Measurements from ENCODE around the gene ATP13A1.

Gene ATP13A1

DNA sequence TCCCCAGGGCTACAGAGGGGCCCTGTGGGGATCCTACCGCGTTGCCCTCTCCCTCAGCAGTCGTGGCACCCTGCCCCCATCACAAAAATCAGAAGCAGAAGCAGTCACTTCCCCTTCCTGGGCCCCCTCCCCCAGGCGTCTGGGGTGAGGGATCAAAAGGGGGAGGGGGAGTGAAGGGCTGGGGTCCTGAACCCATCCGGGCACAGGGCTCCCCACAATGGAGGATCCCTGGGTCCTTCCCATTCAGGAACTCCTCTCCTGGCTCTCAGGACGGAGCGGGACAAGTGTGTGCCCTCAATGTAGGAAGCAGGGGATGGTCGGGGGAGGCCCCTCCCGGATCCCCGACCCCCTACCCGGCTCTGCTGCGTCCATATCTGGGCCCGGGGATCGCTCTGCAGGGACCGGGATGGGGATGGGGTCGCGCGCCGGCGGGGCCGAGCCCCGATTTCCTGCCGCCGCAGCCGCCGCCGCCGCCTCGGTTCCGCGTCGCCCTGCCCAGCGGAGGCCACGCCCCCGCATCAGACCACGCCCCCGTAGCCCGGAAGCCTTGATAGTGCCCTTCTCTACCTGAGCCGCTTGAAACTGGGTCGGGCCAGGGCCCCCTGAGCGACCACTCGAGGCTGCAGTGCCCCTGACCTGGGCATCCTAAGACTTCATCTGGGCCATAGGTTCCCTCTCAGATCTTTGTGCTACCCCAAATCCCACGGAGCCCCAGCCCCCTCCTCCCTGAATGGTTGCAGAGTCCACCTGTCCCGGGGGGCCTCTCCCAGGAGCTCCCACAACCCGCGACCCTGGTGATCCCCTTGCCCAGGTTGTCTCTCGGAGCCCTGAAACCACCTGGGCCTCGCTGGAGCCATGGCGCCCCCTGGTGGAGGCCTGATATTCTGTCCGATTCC is 20.1 kb downstream of the ATP13A1 start, which contains the start of gene GMIP:
Gene GMIP, minus strand, starts transcription at position 500 of the 896 bp plus-strand sequence. Its CDS starts 128 bp downstream, at position 372.
- peak; percentile 88 for DNase-seq (ENCODE audit: low read depth)

DNA sequence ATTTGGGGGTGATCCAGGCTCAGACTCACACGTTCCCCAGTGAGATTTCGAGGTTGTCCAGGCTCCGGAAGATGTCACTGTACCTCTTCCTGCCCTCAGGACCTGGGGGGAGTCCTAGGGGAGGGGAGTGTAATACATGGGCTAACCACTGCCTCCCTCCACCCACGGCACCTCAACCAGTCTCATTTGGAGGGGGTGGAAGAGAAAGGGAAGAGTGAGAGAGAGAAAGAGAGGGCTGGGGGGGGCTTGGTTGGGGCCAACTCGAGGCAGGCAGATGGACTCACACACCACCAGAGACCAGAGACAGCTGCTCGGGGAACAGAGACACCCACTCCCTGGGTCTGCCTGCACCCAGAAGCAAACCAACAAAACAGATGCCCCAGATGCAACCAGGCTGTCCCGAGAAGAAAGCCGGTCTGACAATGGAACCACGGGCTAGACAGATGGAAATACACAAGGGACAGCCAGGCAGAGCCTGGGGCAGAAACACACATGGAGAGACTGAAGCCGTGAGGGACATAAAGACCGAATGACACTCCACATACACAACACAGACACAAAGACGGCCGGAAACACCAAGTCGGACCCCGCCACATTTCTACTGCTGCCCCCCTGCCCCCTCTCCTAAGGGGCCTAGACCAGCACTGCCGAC is 20.8 kb downstream of the ATP13A1 start:
- DNase-seq (ENCODE audit: low read depth): no peak

DNA sequence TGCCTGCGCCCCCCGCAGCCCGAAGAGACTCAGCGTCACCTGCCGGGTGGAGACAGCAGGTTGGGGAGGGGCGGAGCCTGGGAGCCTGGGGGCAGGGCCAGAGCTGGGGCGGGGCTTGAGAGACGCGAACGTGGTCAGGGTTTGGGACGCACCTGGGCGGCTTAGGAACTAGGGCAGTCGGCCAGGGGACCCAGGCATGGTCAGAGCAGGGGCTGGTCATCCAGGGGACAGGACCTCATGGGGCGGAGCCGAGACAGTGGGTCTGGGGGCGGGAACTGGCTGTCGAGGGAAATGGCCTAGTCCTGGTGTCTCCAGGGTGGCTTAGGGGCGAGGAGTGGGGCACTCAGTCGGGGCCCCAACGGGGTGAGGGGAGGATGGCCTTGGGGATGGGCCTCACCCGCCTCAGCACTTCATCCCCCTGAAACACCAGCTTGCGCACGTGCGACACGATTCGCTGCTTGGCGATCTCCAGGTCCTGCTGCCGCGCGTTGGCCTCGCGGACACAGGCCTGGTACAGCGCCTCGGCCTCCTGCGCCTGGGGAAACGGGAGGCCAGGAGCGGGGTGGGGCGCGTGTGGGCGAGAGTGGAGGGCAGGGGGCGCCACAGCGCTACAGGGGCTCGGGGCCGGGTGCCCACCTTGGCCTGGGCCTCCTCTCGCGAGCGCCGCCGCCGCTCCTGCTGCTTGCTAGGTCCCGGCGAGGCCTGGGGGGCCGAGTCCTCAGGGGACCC is 25.8 kb downstream of the ATP13A1 start:
- no peak for DNase-seq (ENCODE audit: low read depth)

DNA sequence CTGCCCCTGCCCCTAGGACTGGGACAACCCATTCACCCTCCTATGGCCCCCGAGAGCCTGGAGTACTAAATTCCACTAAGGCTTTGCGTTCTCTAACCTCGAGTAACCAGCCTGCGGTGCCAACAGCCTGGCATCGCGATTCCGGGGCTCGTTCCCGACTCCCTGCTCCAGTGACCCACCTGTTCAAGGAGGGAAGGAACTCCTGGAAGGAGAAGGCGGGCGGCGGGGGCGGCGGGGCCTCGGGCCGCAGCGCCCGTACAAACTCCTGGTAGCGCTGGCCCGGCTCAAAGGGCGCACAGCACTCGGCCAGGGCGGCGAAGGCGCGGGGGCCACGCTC is 26.3 kb downstream of the ATP13A1 start:
- no peak for DNase-seq (ENCODE audit: low read depth)

DNA sequence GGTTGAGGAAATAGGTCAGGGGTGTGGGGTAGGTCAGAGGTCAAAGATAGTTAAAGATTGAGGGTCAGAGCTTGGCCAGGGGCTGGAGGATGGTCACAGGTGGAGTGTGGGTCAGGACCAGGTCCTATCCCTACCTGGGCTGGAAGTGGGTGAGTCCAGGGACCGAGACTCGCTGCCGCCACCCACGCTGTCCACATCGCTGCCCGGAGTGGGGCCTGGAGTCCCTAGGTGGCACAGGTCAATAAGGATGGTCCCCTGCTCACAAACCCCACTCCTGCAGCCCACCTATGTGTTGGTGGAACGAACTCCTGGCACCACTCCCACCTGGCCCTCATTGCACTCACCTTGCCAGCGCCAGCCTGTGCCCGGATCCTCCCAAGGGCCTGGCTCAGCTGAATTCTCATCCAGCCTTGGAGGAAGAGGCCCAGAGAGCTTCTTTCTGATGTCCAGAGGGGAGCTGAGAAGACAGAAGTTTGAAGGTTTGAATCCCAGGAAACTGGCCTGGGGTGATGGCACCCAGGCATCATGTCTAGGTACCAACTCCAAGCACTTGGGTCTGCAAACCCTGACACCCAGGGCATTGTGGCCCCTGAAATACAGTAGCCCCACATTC is 26.8 kb downstream of the ATP13A1 start:
- no peak for DNase-seq (ENCODE audit: low read depth)

DNA sequence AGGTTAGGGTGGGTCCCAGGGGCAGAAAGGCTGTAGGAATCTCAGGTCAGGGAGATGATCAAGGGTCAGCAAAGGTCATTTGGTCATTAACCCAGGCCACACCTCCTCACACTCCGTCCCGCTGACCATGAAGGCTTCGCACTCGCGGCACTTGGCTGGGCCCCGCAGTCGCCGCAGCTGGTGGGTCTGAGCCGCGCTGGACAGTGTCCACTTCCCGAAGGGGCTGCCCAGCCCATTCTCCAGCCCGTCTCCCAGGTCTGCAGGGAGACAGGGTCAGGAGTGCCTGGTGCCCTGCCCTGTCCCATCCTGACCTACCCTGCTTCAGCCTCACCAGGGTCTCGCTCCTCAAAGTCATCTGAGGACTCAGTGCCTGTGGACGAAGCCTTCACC is 28.2 kb downstream of the ATP13A1 start:
- DNase-seq (ENCODE audit: low read depth): no peak

DNA sequence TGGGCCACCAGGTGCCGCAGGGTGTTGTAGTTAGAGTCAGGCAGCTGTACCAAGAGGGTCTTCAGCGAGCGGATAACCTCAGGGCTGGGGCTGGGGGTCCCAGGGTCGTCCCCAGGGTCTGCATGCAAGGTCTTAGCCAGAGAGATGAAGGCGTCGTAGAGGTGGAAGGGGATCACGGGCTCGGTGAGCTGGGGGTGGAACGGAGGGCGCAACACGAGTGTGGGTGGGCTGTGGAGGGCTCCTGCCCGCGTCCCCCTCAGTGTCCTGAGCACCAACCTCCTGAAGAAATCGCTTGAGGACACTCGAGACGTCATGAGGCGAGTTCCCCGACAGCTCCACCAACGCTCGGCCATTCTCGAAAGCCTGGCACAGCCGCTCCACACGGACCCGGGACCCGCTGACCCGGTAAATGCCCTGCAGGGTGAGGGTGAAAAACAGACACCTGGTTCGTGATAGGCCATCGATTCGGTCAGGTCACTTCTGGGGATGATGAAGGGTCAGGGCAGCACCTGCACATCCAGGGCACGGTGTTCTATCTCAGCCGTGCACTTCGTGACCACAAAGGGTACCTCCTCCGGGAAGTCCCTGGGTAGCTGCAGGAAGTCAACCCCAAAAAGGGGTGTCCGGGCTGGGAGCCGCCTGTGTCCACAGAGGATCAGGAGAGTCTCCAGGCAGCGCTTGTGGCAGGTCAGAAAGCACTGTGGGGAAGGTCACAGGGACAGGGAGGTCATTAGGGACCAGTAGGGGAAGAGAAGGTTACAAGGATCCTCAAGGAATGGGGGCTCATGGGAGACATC is 28.8 kb downstream of the ATP13A1 start:
- DNase-seq (ENCODE audit: low read depth): no peak

DNA sequence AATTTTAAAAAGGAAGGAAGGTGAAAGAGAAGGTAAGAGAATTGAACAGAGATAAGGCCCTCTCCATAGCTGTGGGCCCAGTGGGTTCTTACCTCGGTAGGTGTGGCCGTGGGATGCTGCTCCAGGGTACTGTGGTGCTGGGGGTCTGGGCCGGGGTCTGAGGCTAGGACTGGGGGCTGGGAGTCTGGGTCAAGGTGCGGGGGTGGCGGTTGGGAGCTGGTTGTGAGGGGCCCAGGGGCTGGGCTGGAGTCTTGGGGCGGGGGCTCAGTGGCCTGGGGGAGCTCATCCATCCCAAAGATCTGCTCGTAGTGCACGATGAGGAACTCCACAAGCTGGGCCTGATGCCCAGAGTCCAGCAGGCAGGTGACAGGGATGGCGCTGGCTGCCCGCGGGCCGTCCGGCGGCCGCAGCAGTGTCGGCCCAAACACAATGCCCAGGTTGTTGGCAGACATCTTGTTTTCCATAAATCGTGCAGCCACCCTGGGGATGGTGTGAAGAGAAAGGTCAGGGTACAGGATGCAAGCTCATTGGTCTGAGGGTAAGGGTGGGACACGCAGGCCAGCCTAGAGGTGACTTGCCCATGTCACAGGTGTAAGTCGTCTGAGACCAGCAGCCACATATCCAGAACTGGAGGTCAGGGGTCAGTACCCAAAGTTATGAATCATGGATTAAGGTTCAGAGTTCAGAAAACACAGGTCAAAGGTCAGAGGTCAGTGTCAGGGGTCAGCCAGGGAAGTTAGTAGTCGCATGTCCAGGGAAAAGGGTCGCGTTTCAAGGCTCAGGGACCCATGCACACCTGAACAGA is 29.6 kb downstream of the ATP13A1 start:
- DNase-seq (ENCODE audit: low read depth): no peak

DNA sequence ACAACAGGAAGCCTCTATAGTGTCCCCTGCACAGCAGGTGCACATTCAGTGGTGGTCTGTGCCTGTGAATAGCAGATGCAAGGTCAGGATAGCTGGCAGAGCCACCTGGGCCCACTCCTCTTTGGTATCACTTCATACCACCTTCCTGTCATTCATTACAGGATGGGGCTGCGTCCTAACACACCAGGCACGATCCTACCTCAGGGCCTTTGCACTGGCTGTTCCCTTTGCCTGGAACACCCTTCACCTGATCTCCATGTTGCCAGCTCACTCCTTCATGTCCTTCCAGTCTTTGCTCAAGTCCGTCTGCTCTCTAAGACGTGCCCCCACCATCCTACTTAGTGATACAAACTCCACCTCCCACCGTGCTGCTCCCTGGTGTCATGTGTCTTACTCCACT is 30.8 kb downstream of the ATP13A1 start:
- DNase-seq (ENCODE audit: low read depth): no peak

DNA sequence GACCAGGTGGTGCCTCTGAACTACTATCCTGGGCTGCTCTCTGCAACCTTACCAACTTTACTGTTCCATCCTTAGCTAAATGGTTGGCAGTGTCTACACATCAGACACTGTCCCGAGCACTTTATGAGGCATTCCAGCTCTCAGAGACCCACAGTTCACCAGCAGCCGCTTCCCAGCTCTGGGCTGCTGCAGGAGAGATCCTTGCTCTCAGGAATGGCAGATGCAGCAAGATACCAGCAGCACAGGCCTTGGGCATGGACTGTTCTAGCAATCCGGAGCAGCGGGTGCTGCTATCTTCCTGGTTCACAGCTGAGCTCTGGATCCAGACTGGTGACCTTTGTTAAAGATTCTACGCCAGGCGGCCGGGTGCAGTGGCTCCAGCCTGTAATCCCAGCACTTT is 32.1 kb downstream of the ATP13A1 start:
- no peak for DNase-seq (ENCODE audit: low read depth)

DNA sequence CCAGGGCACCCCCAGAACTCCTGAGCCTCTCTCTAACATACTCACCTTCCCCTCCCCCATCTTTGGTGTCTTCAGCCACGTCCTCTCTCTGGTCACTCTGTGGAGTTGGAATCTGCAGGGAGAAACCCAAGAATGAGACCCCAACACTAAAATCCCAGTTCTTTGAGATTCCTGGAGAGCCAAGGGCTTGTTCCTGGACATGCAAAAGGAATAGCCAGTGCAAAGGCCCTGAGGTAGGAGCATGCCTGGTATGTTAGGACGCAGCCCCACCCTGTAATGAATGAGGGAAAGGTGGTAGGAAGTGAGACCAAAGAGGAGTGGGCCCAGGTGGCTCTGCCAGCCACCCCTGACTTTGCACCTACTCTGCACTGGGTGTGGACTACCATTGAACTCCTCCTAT is 33.0 kb downstream of the ATP13A1 start:
- no peak for DNase-seq (ENCODE audit: low read depth)

DNA sequence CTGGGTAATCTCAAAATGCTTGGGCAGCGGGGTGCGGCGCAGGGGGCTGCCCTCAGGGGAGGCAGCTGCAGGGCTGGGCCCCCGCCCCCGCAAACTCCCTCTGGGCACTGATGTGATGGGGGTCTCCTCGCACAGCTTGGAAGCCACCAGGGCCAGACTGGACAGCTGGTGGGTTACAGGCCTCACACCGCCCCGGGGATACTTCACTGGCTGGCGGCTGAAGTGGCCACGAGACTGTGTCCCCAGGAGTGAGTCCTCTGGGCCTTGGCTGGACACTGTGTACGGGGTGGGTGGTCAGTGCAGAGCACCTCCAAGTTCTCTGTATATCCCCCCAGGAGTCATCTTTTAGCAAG is 33.4 kb downstream of the ATP13A1 start:
- no peak for DNase-seq (ENCODE audit: low read depth)

DNA sequence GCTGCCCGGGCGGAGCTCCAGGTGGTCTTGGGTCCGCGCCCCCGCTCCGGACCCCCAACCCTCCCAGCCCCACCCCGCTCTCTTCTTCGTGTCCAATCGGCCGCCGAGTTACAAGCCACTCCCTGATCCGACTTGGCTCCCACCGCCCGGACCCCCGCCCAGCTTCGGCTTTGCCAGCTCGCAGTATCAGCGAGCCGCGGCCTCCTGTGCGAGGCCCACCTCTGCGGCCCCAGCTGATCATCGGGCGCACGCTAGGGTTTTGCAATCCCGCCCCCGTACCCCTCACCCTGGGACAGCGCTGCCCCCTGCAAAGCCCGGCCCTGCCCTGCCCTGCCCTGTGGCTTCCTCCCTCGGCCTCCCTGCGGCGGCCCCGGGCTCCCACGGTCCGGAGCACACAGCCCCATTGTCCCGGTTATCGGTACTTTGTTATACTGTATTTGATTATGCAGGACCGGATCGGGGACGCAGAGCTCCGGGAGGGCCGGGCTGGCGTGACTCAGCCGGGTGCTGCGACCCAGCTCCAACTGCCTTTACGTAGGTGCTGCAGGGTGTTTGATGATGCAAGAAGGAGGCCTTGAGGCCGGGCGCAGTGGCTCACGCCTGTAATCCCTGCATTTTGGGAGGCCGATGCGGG is 34.9 kb downstream of the ATP13A1 start:
- peak; percentile 37 for DNase-seq (ENCODE audit: low read depth)

DNA sequence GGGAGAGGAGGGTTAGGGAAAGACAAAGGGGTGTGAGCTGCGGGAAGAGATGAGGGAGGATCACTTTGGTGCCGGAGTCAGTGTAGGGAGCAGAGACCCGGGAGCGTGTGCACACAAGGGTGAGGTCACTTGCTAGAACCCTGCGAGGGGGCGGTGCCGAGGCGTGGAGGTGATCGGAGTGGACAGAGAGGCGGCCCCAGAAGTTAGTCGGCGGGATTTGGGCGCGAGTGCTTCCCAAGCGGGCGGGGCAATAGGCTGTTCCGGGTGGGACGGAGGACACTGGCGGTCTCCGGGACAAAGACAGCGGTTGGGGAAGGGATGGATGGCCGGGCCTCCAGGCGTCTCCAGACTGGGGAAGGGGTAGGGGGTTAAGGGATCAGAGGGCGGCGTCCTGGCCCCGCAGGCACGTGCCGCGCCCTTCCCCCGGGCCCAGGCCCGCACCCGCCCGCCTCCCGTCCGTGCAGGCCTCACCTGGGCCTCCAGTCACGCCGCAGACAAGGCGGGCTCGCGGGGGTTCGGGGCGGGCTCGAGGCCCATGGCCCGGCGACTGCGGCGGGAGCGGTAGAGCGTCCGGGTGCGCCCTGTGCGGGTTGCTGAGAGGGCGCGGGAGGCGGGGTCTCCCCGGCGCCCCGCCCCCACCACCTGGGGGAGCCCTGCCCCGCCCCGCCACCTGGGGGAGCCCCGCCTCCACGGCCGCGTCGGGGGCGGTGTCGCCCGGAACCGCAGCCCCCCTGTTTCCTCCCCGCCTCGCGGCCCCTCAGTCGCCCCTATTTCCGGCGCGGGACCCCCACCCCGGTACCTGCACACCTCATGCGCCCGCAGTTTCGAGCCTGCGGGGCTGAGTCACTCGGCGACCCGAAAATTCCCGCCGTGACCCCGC is 35.6 kb downstream of the ATP13A1 start, which contains the start of gene LPAR2:
Gene LPAR2, minus strand, starts transcription at position 600 of the 880 bp plus-strand sequence. CDS start 945 bp downstream, outside the sequence.
- DNase-seq (ENCODE audit: low read depth): peak; percentile 78

DNA sequence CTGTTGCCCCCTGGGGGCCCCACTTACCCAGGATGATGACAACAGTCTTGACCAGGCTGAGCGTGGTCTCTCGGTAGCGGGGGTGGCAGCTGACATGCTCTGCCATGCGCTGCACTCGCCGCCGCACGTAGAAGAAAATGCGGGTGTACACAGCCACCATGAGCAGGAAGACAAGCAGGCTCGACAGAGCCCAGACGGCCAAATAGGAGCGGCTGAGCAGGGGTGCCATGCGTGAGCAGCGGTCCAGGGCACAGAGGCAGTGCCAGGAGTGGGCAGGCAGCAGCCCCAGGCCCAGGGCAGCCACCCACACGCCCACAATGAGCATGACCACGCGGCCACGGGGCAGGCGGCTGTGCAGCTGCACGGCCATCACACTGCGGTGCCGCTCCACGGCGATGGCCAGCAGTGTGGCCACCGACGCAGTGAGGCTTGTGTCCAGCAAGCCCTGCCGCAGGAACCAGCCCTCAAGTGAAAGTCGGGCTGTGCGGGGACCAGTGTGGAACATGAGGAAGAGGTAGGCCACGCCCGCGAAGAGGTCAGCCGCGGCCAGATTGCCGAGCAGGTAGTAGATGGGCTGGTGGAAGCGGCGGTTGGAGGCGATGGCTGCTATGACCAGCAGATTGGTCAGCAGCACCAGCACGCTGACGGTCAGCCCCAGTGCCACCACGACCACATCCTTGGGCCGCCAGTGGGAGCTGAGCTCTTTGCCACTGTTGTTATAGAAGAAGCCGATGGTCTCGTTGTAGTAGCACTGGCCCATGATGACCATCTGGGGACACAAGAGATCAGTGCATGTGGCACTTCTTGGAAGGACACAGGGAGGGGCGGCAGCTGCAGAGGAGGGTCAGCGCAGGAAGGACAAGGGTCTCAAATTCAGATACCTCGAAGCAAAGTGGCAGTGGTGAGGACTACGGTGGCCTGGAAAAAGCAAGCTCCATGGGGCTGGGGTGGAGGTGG is 36.7 kb downstream of the ATP13A1 start:
- DNase-seq (ENCODE audit: low read depth): no peak

DNA sequence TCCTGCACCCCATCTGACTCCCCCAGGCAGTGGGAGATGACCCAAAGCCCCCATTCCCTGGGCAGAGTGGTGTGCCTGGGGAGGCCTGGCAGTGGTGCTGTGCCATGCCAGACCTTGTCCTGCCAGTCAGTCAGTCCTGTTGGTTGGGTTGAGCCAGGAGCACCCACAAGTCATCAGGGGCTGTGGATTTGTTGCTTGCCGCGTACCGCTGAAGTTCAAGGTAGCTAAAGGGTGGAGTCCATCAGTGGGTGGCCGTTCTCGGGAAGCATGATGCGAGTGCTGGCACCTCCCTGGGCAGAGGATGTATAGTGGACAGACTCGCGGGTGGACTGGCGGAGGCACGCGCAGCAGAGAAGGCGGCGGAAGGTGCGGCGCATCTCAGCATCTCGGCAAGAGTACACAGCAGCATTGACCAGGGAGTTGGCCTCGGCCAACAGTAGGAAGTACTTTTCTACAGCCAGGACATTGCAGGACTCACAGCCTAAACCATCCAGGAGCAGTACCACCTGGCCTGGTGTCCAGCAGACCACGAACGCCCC is 39.4 kb downstream of the ATP13A1 start:
- DNase-seq (ENCODE audit: low read depth): no peak

DNA sequence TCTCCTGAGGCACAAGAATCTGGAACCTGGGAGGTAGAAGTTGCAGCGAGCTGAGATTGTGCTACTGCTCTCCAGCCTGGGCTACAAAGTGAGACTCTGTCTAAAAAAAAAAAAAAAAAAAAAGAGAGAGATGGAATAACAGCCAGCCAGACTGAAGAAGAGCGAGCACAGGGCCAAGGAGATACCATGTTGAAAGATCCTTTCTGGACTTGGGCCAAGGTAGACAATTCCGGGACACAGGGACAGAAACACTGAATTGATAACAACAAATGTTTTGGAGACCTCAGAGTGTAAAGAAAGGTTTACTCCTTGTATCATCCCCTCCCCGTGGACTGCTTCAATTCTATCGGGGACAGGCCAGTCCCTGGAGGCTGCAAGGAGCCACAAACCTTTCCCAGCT is 40.1 kb downstream of the ATP13A1 start:
- no peak for DNase-seq (ENCODE audit: low read depth)

DNA sequence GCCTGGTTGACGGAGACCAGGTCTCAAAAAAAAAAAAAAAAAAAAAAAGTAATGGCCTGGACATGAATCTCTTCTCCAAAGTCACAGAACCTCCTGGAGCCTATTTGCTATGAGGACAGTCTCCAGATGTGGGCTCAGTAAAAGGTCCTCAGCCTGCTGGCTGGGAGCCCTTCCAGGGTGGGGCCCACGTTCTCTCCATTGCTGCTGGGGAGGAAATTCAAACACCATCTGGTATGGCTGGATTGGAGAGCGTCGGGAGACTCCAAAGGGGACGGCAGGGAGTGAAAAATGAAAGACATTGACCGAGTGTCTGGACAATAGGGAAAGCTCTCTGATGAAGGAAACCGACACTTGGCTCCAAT is 43.6 kb downstream of the ATP13A1 start:
- DNase-seq (ENCODE audit: low read depth): no peak

All from activated T-cell treated with anti-CD3 and anti-CD28 coated beads for 1 hour (primary cell).